Stimulated activated CD8-positive, alpha-beta memory T cell treated with anti-CD3 and anti-CD28 coated beads, Interleukin-2, amount 100 ng/mL, for 1 hour (primary cell): ENCODE results near the gene GID8.

Source experiments
- DNase-seq, 2 donors: peaks; one replicate each; pipeline ENCODE4 v3.0.0-alpha.2; 2020; ENCODE audit warnings: low read depth in 2 of 2

The GID8 gene

GRCh38 chr20:62938105-62938888, at the start of gene GID8:
Gene GID8, plus strand, starts transcription at chr20:62938147. Its CDS starts 3,356 bp downstream, at chr20:62941503.
- DNase-seq: peak in 1 of 2 donors; percentile 24

- DNase-seq: no peak
These were observed 49.5 kb upstream of the GID8 start for GRCh38 chr20:62888406-62888805.

GRCh38 chr20:62888910-62889309, 49.0 kb upstream of the GID8 start:
- no peak for DNase-seq

- DNase-seq: no peak
These were observed 48.5 kb upstream of the GID8 start for GRCh38 chr20:62889411-62889810.

- no peak for DNase-seq
These were observed 48.1 kb upstream of the GID8 start for GRCh38 chr20:62889871-62890270.

GRCh38 chr20:62890444-62890843, 47.5 kb upstream of the GID8 start:
- DNase-seq: no peak

GRCh38 chr20:62891111-62891510, 46.8 kb upstream of the GID8 start:
- no peak for DNase-seq

- DNase-seq: no peak
These were observed 45.3 kb upstream of the GID8 start for GRCh38 chr20:62892348-62893304.

GRCh38 chr20:62893700-62894099, 44.2 kb upstream of the GID8 start:
- no peak for DNase-seq

GRCh38 chr20:62894261-62894660, 43.7 kb upstream of the GID8 start:
- DNase-seq: no peak

GRCh38 chr20:62895539-62895938, 42.4 kb upstream of the GID8 start:
- DNase-seq: no peak

- no peak for DNase-seq
These were observed 41.4 kb upstream of the GID8 start for GRCh38 chr20:62896526-62896925.

- no peak for DNase-seq
These were observed 40.3 kb upstream of the GID8 start for GRCh38 chr20:62897666-62898065.

GRCh38 chr20:62898093-62898964, 39.6 kb upstream of the GID8 start:
- no peak for DNase-seq

- DNase-seq: no peak
These were observed 38.8 kb upstream of the GID8 start for GRCh38 chr20:62898970-62899632.

GRCh38 chr20:62899633-62900051, 38.3 kb upstream of the GID8 start:
- no peak for DNase-seq

- DNase-seq: peak; percentile 48 to 59
These were observed 37.8 kb upstream of the GID8 start for GRCh38 chr20:62900052-62900691.

GRCh38 chr20:62900692-62901584, 37.0 kb upstream of the GID8 start:
- no peak for DNase-seq

- no peak for DNase-seq
These were observed 36.1 kb upstream of the GID8 start for GRCh38 chr20:62901891-62902290.
